ENCODE measurements around the gene POLRMT. TPM values are rescaled to one million over a fixed set of nuclear protein-coding genes. Genes with fewer than 3 reads are reported as not detected.

Gene POLRMT
- total and polyA plus RNA-seq, 4 donors: 16.0 to 41.4 (median 35.1) TPM

DNA sequence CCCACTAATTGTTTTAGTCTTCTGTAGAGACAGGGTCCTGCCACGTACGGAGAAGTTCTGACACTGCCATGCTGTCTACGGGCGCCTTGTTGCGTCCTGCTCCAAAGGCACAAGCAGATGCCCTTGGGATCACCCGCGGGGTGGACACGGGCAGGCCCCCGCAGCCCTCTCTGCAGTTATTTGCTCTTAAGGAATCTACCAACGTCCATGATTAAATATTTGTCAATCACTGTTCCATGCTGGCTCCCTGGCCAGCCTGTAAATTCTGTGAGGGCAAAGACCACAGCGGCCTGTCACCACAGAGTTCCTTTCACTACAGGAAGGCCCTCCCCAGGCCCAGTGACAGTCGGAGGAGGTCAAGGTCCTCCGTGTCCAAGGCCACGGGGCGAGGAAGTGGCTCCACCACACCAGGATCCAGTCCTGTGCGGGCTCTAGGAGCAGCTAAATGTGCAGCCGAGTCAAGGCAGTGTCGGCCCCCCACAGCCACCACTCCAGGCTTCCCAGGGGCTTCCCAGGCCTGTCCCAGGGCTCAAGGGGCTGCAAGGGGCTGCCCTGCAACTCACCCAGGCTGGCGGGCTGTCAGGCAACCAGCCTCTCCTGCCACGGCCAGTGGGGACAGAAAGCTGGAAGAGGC is 27.6 kb upstream of the POLRMT start:
- Histone ChIP-seq H3K36me3 (ENCODE audit: control insufficient read depth in 4 of 4, insufficient read depth in 3 of 4, low read depth in 1 of 4, low read length in 3 of 4) (no peaks in the 10 kb centered on the region), H3K4me3 (ENCODE audit: low read depth in 1 of 3, low read length in 3 of 3) (peak overlapping the region; percentile 80 to 95 (median 92)), H3K4me1 (ENCODE audit: control insufficient read depth in 4 of 4, insufficient read depth in 4 of 4, low read length in 3 of 4) (peaks cover 28 to 70% (median 54%) of the 10 kb centered on the region in 4 donors), H3K9ac (ENCODE audit: low read depth in 1 of 2, low read length in 2 of 2) (peak overlapping the region; percentile 68 to 98), H3K9me3 (ENCODE audit: control insufficient read depth in 4 of 4, low read length in 3 of 4) (no peaks in the 10 kb centered on the region), H3K27ac (ENCODE audit: low read depth in 1 of 2, low read length in 2 of 2) (peak overlapping the region; percentile 89 to 96), H3K27me3 (ENCODE audit: control insufficient read depth in 4 of 4, insufficient read depth in 4 of 4, low read length in 3 of 4) (no peaks in the 10 kb centered on the region)
- 5% methylated on average over 20 of the region's 20 CpGs for WGBS
- peak; percentile 60 for DNase-seq (ENCODE audit: low spot score)
- peak; percentile 81 for TF ChIP-seq YY1 (IDR thresholded peaks at IDR 0.05)
- TF ChIP-seq JUND (IDR thresholded peaks at IDR 0.05): peak in 1 of 2 donors; percentile 53
- TF ChIP-seq, protein P1, sequence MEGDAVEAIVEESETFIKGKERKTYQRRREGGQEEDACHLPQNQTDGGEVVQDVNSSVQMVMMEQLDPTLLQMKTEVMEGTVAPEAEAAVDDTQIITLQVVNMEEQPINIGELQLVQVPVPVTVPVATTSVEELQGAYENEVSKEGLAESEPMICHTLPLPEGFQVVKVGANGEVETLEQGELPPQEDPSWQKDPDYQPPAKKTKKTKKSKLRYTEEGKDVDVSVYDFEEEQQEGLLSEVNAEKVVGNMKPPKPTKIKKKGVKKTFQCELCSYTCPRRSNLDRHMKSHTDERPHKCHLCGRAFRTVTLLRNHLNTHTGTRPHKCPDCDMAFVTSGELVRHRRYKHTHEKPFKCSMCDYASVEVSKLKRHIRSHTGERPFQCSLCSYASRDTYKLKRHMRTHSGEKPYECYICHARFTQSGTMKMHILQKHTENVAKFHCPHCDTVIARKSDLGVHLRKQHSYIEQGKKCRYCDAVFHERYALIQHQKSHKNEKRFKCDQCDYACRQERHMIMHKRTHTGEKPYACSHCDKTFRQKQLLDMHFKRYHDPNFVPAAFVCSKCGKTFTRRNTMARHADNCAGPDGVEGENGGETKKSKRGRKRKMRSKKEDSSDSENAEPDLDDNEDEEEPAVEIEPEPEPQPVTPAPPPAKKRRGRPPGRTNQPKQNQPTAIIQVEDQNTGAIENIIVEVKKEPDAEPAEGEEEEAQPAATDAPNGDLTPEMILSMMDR (IDR thresholded peaks at IDR 0.05; ENCODE audit: low read depth, low read length, missing input control): no peak
- TF ChIP-seq NR2F2 (IDR thresholded peaks at IDR 0.05): peak; percentile 89
- no peak for TF ChIP-seq RAD21 (IDR thresholded peaks at IDR 0.05)
- TF ChIP-seq, protein P2, sequence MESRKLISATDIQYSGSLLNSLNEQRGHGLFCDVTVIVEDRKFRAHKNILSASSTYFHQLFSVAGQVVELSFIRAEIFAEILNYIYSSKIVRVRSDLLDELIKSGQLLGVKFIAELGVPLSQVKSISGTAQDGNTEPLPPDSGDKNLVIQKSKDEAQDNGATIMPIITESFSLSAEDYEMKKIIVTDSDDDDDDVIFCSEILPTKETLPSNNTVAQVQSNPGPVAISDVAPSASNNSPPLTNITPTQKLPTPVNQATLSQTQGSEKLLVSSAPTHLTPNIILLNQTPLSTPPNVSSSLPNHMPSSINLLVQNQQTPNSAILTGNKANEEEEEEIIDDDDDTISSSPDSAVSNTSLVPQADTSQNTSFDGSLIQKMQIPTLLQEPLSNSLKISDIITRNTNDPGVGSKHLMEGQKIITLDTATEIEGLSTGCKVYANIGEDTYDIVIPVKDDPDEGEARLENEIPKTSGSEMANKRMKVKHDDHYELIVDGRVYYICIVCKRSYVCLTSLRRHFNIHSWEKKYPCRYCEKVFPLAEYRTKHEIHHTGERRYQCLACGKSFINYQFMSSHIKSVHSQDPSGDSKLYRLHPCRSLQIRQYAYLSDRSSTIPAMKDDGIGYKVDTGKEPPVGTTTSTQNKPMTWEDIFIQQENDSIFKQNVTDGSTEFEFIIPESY (IDR thresholded peaks at IDR 0.05): no peak
- TF ChIP-seq, protein P3, sequence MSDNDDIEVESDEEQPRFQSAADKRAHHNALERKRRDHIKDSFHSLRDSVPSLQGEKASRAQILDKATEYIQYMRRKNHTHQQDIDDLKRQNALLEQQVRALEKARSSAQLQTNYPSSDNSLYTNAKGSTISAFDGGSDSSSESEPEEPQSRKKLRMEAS (IDR thresholded peaks at IDR 0.05): no peak
- peak; percentile 57 for TF ChIP-seq TAF1 (conservative IDR thresholded peaks at IDR 0.05)
- TF ChIP-seq, protein P4, sequence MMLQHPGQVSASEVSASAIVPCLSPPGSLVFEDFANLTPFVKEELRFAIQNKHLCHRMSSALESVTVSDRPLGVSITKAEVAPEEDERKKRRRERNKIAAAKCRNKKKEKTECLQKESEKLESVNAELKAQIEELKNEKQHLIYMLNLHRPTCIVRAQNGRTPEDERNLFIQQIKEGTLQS (IDR thresholded peaks at IDR 0.05): no peak
- TF ChIP-seq FOXA1 (IDR thresholded peaks at IDR 0.05): no peak
- TF ChIP-seq, protein P5, sequence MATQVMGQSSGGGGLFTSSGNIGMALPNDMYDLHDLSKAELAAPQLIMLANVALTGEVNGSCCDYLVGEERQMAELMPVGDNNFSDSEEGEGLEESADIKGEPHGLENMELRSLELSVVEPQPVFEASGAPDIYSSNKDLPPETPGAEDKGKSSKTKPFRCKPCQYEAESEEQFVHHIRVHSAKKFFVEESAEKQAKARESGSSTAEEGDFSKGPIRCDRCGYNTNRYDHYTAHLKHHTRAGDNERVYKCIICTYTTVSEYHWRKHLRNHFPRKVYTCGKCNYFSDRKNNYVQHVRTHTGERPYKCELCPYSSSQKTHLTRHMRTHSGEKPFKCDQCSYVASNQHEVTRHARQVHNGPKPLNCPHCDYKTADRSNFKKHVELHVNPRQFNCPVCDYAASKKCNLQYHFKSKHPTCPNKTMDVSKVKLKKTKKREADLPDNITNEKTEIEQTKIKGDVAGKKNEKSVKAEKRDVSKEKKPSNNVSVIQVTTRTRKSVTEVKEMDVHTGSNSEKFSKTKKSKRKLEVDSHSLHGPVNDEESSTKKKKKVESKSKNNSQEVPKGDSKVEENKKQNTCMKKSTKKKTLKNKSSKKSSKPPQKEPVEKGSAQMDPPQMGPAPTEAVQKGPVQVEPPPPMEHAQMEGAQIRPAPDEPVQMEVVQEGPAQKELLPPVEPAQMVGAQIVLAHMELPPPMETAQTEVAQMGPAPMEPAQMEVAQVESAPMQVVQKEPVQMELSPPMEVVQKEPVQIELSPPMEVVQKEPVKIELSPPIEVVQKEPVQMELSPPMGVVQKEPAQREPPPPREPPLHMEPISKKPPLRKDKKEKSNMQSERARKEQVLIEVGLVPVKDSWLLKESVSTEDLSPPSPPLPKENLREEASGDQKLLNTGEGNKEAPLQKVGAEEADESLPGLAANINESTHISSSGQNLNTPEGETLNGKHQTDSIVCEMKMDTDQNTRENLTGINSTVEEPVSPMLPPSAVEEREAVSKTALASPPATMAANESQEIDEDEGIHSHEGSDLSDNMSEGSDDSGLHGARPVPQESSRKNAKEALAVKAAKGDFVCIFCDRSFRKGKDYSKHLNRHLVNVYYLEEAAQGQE (IDR thresholded peaks at IDR 0.05): peak; percentile 81
- peak; percentile 95 for TF ChIP-seq SP1 (IDR thresholded peaks at IDR 0.05)
- peak in 1 of 2 donors; percentile 38 for TF ChIP-seq EGR1 (IDR thresholded peaks at IDR 0.05; ENCODE audit: low read depth in 2 of 2)
- peak; percentile 43 for TF ChIP-seq FOXA2 (IDR thresholded peaks at IDR 0.05)
- TF ChIP-seq HNF4A (conservative IDR thresholded peaks at IDR 0.05): peak; percentile 93 to 94
- peak; percentile 80 to 87 for TF ChIP-seq RXRA (IDR thresholded peaks at IDR 0.05)
- peak in 1 of 2 donors; percentile 80 for TF ChIP-seq GABPA (IDR thresholded peaks at IDR 0.05 in 1 of 2, conservative IDR thresholded peaks at IDR 0.05 in 1 of 2)
- peak; percentile 86 for TF ChIP-seq HNF4G (IDR thresholded peaks at IDR 0.05)

Data from liver (tissue), 9 donors.